GM12878 (cell line): ENCODE results near the gene TMEM128. TPM values are rescaled to one million over a fixed set of nuclear protein-coding genes. Genes with fewer than 3 reads are reported as not detected.

Experiments used
- ATAC-seq: fragments of 200-7000 bp; cut with Tn5 transposase; 3 replicates; pipeline ENCODE4 v1.9.1; 2020; ENCODE audit warnings: mild to moderate bottlenecking, moderate library complexity
- BruUV-seq: library from RNA; stranded (reverse); fragments of 400-500 nt; replicated peaks from 2 replicates; lab custom pipeline; 2021; lab: Mats Ljungman, UMichigan
- CTCF ChIA-PET: fragments of 300-600 bp; sonication (Branson Sonifier 250); formaldehyde crosslinking; extraction: SDS; loops from one replicate; lab custom pipeline; 2021; ENCODE audit warnings: inconsistent platforms; lab: Yijun Ruan, JAX
- POLR2A ChIA-PET: fragments of 350-600 bp; formaldehyde crosslinking; extraction: SDS; loops from one replicate; lab custom pipeline; 2021; ENCODE audit warnings: inconsistent platforms; lab: Charles Lee
- RAD21 ChIA-PET: fragments of 300-600 bp; sonication (Branson Sonifier 250); formaldehyde crosslinking; loops from one replicate; lab custom pipeline; 2023; ENCODE audit warnings: antibody characterized with exemption; ENCODE audit not compliant: unreplicated experiment; lab: Charles Lee
- SMC1A ChIA-PET: fragments of 300-600 bp; sonication (Branson Sonifier 250); formaldehyde crosslinking; loops from one replicate; lab custom pipeline; 2023; ENCODE audit not compliant: unreplicated experiment, uncharacterized antibody; lab: Charles Lee
- DNase-seq: peaks from one replicate; pipeline ENCODE4 v3.0.0-alpha.2; 2011; ENCODE audit warnings: low read depth, low spot score
- FAIRE-seq: peaks from 3 replicates; lab custom pipeline; 2011; peaks lifted over from hg19 to GRCh38; lab: Jason Lieb, UNC
- H2AFZ ChIP-seq: 2 replicates; pipeline ENCODE4 v1.6.0; 2011; ENCODE audit warnings: low read depth, low read length, control low read depth; ENCODE audit not compliant: control insufficient read depth
- H3K27ac ChIP-seq: 2 replicates; pipeline ENCODE4 v1.5.1; 2011; ENCODE audit warnings: control low read depth; ENCODE audit not compliant: control insufficient read depth, insufficient read depth
- H3K27me3 ChIP-seq, 2 experiments: replicated peaks in 1 of 2; 2 replicates each; pipeline versions ENCODE4 v1.6.0 to v1.6.1; 2011; ENCODE audit warnings: low read length in 1 of 2; ENCODE audit not compliant: control insufficient read depth in 2 of 2, insufficient read depth in 2 of 2
- H3K36me3 ChIP-seq, 2 experiments: 2 replicates each; pipeline ENCODE4 v1.5.1; 2011; ENCODE audit warnings: low read length in 1 of 2; ENCODE audit not compliant: control insufficient read depth in 2 of 2, insufficient read depth in 2 of 2
- H3K4me1 ChIP-seq: 2 replicates; pipeline ENCODE4 v1.6.1; 2011; ENCODE audit warnings: mild to moderate bottlenecking, low read length, moderate library complexity, mixed read lengths; ENCODE audit not compliant: control insufficient read depth, insufficient read depth
- H3K4me2 ChIP-seq: 2 replicates; pipeline ENCODE4 v1.6.0; 2011; ENCODE audit warnings: control low read depth; ENCODE audit not compliant: control insufficient read depth, insufficient read depth
- H3K4me3 ChIP-seq: fragments of 200-600 bp; sonication (generic); 2 replicates; pipeline ENCODE4 v1.5.1; 2016
- H3K79me2 ChIP-seq: 2 replicates; pipeline ENCODE4 v1.6.0; 2011; ENCODE audit warnings: low read length; ENCODE audit not compliant: control insufficient read depth, insufficient read depth
- H3K9ac ChIP-seq: 2 replicates; pipeline ENCODE4 v1.8.0; 2011; ENCODE audit warnings: low read length, control low read depth, mixed read lengths; ENCODE audit not compliant: control insufficient read depth, insufficient read depth
- H3K9me3 ChIP-seq: replicated peaks from 3 replicates; pipeline ENCODE4 v1.5.1; 2011; ENCODE audit warnings: mild to moderate bottlenecking, low read length; ENCODE audit not compliant: control insufficient read depth, insufficient read depth
- H4K20me1 ChIP-seq: 2 replicates; pipeline ENCODE4 v1.6.0; 2011; ENCODE audit not compliant: control insufficient read depth, insufficient read depth
- CREM ChIP-seq: IDR thresholded peaks from 2 replicates; pipeline ENCODE4 v1.6.1; 2014; ENCODE audit warnings: antibody characterized with exemption, low read depth
- EED ChIP-seq: sonication (generic); IDR thresholded peaks from 2 replicates; pipeline ENCODE4 v1.6.1; 2016; ENCODE audit warnings: antibody characterized with exemption, low read depth
- HDAC6 ChIP-seq: fragments of 200-600 bp; sonication (generic); IDR thresholded peaks from one replicate; pipeline ENCODE4 v1.8.0; 2017; ENCODE audit warnings: antibody characterized with exemption; ENCODE audit not compliant: unreplicated experiment
- MTA2 ChIP-seq: fragments of 450-650 bp; IDR thresholded peaks from 2 replicates; pipeline ENCODE4 v1.6.1; 2016; ENCODE audit warnings: low read depth, mild to moderate bottlenecking, moderate library complexity
- PAX8 ChIP-seq: fragments of 450-650 bp; IDR thresholded peaks from 2 replicates; pipeline ENCODE4 v1.6.1; 2017; ENCODE audit warnings: mild to moderate bottlenecking, moderate library complexity
- POLR2A ChIP-seq: IDR thresholded peaks from 2 replicates; pipeline ENCODE4 v1.6.1; 2011; ENCODE audit warnings: low read depth, mild to moderate bottlenecking, low read length
- RAD21 ChIP-seq: IDR thresholded peaks from 2 replicates; pipeline ENCODE4 v1.6.1; 2011; ENCODE audit warnings: mild to moderate bottlenecking, low read depth, low read length, moderate library complexity; ENCODE audit not compliant: insufficient read depth
- RAD51 ChIP-seq: fragments of 450-650 bp; IDR thresholded peaks from 2 replicates; pipeline ENCODE4 v1.6.1; 2016; ENCODE audit warnings: moderate library complexity, mild to moderate bottlenecking, inconsistent platforms
- YY1 ChIP-seq: IDR thresholded peaks from 2 replicates; pipeline ENCODE4 v1.6.1; 2011; ENCODE audit warnings: low read depth, mild to moderate bottlenecking, low read length
- WGBS: methylation state at CpG from one replicate; pipeline ENCODE4 v1.1.6; 2016; ENCODE audit warnings: low lambda C conversion rate; ENCODE audit not compliant: insufficient replicate concordance, insufficient coverage; ENCODE audit errors: missing lambda C conversion rate; 5-methylcytosine and 5-hydroxymethylcytosine counted together
- in situ Hi-C: fragments of 300-500 bp; cut with MboI; formaldehyde crosslinking; loops from 9 replicates; pipeline ENCODE4 v1.14.3; 2018; ENCODE audit warnings: mixed read lengths
- intact Hi-C: fragments of 100-400 bp; cut with micrococcal nuclease; formaldehyde crosslinking; loops from one replicate; pipeline ENCODE4 v1.14.2; 2022; ENCODE audit not compliant: unreplicated experiment
- polyA plus RNA-seq, 11 experiments: library from polyadenylated mRNA; depleted of rRNA in 4 of 11; unstranded in 6 of 11; stranded (reverse) in 5 of 11; fragments of >200 nt; fragmentation: Nextera tagmentation in 4 of 11; fragmentation: Illumina TruSeq in 1 of 11; extraction: Ambion mirVana in 4 of 11; extraction: Trizol in 1 of 11; gene quantifications; 1 replicate in 1 of 11; 2 replicates in 10 of 11; pipeline versions ENCODE4 v1.2.1 to v1.2.3, GENCODE V29; 2011 to 2016; ENCODE audit warnings: inconsistent platforms in 2 of 11, missing spikeins in 2 of 11, low read depth in 1 of 11
- total RNA-seq, 4 experiments: library from RNA; depleted of rRNA in 3 of 4; stranded (reverse); fragments of >200 nt in 3 of 4; fragmentation: Illumina TruSeq in 1 of 4; extraction: Trizol in 1 of 4; gene quantifications; 2 replicates each; pipeline versions ENCODE4 v1.2.1 to v1.2.3, GENCODE V29; 2013 to 2021
- TF ChIP-seq, protein P1 (sequence below): fragments of 450-650 bp; IDR thresholded peaks from 2 replicates; pipeline ENCODE4 v1.6.1; 2017; ENCODE audit warnings: mild to moderate bottlenecking, moderate library complexity
- TF ChIP-seq, protein P2 (sequence below): fragments of 450-650 bp; IDR thresholded peaks from 2 replicates; pipeline ENCODE4 v1.6.1; 2017; ENCODE audit warnings: mild to moderate bottlenecking
- TF ChIP-seq, protein P3 (sequence below): fragments of 450-650 bp; IDR thresholded peaks from 2 replicates; pipeline ENCODE4 v1.6.1; 2017; ENCODE audit warnings: borderline replicate concordance

The TMEM128 gene
- total and polyA plus RNA-seq, 10 of the 15 experiments (the other 5 are each of a cell fraction or from before 2014, with no cell fraction given) = 9.3 to 44.2 (median 18.9) TPM

DNA sequence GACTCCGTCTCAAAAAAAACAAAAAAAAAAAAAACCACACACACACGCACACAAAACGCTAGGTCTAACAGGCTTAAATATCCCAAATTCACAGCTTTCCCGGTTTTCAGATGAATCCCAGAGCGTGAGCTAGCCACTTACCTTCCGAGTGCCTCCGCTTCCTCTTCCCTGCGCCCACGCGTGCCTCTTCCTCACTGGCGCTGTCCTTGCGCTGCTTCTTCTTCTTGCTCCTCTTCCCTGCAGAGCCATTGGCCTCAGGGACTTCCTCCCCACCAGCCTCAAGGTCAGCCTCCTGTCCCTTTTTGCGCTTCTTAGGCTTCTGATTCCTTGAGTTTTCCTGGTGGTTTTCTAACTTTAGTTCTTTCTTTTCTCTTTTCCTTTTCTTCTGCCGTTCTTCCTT, 26.2 kb upstream of the TMEM128 start (continued):
- TF ChIP-seq, protein P1, sequence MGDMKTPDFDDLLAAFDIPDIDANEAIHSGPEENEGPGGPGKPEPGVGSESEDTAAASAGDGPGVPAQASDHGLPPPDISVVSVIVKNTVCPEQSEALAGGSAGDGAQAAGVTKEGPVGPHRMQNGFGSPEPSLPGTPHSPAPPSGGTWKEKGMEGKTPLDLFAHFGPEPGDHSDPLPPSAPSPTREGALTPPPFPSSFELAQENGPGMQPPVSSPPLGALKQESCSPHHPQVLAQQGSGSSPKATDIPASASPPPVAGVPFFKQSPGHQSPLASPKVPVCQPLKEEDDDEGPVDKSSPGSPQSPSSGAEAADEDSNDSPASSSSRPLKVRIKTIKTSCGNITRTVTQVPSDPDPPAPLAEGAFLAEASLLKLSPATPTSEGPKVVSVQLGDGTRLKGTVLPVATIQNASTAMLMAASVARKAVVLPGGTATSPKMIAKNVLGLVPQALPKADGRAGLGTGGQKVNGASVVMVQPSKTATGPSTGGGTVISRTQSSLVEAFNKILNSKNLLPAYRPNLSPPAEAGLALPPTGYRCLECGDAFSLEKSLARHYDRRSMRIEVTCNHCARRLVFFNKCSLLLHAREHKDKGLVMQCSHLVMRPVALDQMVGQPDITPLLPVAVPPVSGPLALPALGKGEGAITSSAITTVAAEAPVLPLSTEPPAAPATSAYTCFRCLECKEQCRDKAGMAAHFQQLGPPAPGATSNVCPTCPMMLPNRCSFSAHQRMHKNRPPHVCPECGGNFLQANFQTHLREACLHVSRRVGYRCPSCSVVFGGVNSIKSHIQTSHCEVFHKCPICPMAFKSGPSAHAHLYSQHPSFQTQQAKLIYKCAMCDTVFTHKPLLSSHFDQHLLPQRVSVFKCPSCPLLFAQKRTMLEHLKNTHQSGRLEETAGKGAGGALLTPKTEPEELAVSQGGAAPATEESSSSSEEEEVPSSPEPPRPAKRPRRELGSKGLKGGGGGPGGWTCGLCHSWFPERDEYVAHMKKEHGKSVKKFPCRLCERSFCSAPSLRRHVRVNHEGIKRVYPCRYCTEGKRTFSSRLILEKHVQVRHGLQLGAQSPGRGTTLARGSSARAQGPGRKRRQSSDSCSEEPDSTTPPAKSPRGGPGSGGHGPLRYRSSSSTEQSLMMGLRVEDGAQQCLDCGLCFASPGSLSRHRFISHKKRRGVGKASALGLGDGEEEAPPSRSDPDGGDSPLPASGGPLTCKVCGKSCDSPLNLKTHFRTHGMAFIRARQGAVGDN = no peak
- TF ChIP-seq, protein P2, sequence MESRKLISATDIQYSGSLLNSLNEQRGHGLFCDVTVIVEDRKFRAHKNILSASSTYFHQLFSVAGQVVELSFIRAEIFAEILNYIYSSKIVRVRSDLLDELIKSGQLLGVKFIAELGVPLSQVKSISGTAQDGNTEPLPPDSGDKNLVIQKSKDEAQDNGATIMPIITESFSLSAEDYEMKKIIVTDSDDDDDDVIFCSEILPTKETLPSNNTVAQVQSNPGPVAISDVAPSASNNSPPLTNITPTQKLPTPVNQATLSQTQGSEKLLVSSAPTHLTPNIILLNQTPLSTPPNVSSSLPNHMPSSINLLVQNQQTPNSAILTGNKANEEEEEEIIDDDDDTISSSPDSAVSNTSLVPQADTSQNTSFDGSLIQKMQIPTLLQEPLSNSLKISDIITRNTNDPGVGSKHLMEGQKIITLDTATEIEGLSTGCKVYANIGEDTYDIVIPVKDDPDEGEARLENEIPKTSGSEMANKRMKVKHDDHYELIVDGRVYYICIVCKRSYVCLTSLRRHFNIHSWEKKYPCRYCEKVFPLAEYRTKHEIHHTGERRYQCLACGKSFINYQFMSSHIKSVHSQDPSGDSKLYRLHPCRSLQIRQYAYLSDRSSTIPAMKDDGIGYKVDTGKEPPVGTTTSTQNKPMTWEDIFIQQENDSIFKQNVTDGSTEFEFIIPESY = no peak

DNA sequence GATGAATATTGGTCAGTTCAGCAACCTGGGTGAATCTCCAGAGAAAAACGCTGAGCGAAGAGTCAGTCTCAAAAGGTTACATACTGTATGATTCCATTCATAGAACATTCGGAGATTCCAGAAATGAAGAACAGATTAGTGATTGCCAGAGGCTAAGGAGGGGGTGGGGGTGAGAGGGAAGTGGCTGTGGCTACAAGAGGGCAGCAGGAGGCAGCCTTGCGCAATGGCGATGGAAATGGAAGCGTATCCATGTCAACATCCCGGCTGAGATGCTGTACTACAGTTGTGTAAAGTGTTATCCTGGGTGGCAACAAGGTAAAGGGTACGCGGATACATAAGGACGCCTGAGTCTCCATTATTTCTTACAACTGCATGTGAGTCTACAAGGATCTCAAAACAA, 23.9 kb upstream of the TMEM128 start:
- CTCF ChIA-PET = interaction anchor here (1.1 kb wide), 1 partner anchor 12 kb away, joined by 6 read pairs; no protein-coding TSS in a partner anchor
- TF ChIP-seq POLR2A (no peak), HDAC6 (no peak), CREM (no peak), PAX8 (no peak), YY1 (no peak), MTA2 (no peak), RAD21 (no peak), RAD51 (no peak), EED (no peak)
- TF ChIP-seq, protein P3, sequence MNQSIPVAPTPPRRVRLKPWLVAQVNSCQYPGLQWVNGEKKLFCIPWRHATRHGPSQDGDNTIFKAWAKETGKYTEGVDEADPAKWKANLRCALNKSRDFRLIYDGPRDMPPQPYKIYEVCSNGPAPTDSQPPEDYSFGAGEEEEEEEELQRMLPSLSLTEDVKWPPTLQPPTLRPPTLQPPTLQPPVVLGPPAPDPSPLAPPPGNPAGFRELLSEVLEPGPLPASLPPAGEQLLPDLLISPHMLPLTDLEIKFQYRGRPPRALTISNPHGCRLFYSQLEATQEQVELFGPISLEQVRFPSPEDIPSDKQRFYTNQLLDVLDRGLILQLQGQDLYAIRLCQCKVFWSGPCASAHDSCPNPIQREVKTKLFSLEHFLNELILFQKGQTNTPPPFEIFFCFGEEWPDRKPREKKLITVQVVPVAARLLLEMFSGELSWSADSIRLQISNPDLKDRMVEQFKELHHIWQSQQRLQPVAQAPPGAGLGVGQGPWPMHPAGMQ = no peak
- TF ChIP-seq, protein P1 = no peak

More for the DNA sequence above, 23.9 kb upstream of the TMEM128 start:
- Histone ChIP-seq H3K27me3 (no peaks in the 10 kb centered on the region), H2AFZ (no peak overlapping the region), H3K36me3 (peaks cover 8 to 29% of the 10 kb centered on the region in 2 experiments; a peak in 3 of 4 replicates), H3K4me2 (no peak overlapping the region), H3K9ac (no peak overlapping the region), H3K4me1 (no peaks in the 10 kb centered on the region), H4K20me1 (no peaks in the 10 kb centered on the region), H3K27ac (no peak overlapping the region), H3K9me3 (no peaks in the 10 kb centered on the region), H3K79me2 (no peaks in the 10 kb centered on the region), H3K4me3 (no peak overlapping the region)
- WGBS = over 99% methylated on average over 10 of the region's 10 CpGs
- no TSS peak for BruUV-seq
- in situ Hi-C loops = no loop called here
- SMC1A ChIA-PET = interaction anchor here (0.9 kb wide), 1 partner anchor 610 kb away, joined by 3 read pairs; no protein-coding TSS in a partner anchor
- POLR2A ChIA-PET = no interaction called here
- RAD21 ChIA-PET = no interaction called here
- ATAC-seq (no peak), DNase-seq (no peak), FAIRE-seq (no peak)
- intact Hi-C loops = no loop called here
